ENCODE measurements around the gene ARHGEF25.
"Not testable (repeated sequence)": the region's sequence is repeated elsewhere in the genome, so short reads cannot be mapped to it uniquely, and the experiment has no call there.

ARHGEF25 gene

DNA sequence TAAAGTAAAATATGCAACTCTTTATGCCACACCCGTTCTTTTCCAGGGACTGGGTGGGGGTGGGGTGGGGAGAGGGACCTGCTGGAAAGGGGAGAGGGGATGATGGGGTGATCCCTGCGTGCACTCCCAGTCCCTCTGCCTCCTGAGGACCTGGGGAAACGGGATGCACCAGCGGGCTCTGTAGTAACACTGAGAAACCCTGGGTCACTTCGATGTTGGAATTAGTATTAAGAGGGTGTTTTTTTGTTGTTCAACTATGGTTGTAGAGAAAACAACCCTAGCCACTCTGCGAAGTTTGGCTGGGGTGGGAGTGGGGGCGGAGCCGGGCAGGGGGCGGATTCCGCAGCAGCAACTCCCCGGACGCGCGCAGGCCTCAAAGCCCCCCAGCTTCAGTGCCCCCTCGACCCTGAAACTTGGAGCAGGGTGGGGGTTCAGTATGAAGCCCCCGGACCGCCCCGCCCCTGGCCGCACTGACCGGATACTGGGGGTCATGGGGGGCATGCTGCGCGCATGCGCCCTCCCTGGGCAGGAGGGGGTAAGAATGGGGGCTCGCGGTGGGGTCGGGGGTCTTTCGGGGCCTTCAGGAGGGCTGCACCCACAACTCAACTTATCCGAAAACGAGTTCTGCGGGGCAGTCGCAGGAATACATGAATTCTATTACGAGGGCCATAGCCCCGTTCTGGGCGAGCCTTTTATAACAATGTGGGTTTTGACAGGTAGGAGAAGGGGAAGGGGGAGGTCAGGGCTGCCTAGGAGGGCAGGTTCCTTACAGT lies 1.3 kb upstream of the ARHGEF25 start:
- no peak for DNase-seq

DNA sequence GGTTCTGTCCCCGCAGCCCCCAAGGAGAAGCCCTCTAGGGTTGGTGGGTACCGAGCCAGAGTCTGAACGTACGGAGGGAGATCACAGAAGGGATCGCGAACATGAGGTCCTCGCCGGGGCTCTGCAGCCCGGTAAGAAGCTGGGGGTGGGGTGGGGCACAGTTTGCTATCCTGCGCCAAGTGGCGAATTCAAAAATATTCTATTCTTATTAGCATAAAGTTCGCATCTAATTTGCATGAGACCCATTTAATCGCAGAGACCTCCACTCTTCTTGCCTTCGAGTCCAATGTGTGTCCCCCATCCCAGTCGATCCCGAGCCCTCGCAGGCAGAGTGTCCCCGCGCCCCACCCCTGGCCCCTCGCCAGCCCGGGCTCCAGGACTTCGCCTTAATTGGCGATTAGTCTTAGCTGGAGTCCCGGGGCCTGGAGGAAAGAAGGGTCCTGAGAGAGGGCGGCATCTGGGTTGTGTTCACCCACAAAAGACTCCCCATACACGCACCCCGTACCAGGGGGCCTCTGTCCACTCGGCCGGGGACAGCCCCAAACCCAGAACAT lies 604 bp upstream of the ARHGEF25 start:
- DNase-seq: no peak

DNA sequence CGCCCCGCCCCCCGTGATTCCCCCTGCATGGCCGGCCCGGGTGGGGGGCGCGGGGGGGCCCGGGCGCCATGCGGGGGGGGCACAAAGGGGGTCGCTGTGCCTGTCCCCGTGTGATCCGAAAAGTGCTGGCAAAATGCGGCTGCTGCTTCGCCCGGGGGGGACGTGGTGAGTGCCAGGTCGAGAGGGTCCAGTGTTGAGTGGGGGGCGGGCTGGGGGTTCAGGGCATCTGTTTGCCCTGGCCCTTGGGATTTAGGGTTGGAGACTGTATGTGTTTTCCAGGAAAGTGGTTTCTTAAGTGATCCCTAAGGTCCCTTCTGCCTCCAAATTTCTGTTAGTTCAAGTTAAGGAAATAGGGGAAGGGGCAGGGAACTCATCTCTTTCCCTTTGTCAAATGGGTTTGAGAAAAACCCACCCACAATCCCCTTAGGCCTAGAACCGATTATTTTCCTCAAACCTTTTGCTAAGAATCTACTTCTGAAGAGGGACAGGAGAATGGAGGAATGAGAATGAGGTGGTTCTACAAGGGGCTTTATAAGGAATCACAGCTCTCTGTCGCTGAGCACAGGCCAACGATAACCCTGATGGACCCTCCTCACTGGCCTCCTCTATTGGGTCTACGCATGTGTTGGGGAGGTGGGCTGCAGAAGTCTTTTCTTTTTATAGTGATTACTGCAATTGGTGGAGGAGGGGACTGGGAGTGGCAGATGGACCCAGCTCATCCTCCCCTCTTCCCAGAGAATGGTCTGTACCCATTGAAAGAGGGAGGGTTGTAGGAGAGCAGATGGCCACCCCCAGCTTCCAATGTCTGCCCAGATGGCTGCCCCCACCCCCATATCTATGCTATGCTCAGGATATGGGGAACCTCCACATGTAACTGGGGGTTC lies 834 bp downstream of the ARHGEF25 start:
- no peak for DNase-seq

DNA sequence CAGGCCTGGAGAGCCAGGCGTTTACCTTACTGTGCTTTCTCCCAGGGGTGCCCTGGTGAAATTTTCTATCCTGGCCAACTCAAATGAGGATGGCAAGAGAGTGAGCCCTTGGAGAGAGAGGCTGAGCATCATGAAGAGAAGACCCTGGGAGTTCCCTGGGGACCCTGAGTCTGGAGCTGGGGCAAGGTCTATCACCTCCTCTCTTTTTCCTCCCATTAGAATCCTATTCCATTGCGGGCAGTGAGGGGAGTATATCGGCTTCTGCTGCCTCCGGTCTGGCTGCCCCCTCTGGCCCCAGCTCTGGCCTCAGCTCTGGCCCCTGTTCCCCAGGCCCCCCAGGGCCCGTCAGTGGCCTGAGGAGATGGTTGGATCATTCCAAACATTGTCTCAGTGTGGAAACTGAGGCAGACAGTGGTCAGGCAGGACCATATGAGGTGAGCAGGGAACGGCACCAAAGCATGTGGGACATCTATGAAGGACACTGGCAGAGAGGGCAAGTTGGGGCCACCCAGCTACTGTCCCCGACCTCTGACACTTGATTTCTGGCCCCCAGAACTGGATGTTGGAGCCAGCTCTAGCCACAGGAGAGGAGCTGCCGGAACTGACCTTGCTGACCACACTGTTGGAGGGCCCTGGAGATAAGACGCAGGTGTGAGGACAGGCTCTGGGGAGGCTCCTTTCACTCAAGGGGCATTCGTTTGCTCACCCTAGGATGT lies 1.6 kb downstream of the ARHGEF25 start:
- DNase-seq: no peak

DNA sequence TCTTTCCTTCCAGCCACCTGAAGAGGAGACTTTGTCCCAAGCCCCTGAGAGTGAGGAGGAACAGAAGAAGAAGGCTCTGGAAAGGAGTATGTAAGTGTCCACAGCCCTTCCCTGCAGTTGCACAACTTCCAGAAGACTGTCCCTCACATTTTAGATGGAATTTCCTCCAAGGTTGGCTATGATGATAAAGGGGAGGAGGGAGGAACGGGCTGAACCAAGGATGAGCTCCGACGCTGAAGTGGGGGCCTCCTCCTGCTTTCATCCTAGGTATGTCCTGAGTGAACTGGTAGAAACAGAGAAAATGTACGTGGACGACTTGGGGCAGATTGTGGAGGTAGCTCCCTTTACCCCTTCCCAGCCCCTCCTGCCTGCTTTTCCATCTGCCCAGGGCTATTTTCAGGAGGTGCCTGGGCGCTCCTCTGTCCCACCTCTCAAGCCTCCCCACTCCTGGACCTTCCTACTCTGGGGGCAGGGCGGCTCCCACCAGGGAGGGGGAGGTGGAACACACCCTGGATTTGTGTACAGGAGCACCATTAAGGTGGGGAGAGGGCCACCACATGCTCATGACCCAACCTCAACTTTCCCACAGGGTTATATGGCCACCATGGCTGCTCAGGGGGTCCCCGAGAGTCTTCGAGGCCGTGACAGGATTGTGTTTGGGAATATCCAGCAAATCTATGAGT lies 2.3 kb downstream of the ARHGEF25 start:
- no peak for DNase-seq

DNA sequence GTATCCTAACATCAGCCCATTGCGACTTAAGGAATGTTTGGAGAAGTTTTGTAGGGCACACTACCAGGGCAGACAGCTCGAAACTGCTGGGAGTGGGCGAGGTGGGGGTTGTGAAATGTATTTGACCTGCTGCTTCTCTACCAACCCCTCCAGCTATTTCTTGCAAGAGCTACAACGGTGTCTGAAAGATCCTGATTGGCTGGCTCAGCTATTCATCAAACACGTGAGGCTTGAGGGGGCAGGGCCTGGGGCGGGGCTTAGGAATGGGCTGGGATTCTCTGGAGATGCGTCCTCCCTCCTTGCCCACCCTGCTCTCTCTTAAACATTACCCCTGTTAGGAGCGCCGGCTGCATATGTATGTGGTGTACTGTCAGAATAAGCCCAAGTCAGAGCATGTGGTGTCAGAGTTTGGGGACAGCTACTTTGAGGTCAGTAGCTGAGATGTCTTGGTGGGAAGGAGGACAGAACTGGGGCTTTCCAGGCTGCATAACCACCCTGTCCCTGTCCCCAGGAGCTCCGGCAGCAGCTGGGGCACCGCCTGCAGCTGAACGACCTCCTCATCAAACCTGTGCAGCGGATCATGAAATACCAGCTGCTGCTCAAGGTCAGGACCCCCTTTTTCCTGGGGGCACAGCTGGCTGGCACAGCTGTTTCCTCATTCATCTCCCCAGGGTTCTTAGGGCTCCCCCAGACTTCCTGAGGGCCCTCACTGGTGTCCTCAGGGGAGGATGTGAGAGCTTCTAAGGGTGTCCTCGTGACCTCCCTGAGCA lies 3.1 kb downstream of the ARHGEF25 start:
- no peak for DNase-seq

DNA sequence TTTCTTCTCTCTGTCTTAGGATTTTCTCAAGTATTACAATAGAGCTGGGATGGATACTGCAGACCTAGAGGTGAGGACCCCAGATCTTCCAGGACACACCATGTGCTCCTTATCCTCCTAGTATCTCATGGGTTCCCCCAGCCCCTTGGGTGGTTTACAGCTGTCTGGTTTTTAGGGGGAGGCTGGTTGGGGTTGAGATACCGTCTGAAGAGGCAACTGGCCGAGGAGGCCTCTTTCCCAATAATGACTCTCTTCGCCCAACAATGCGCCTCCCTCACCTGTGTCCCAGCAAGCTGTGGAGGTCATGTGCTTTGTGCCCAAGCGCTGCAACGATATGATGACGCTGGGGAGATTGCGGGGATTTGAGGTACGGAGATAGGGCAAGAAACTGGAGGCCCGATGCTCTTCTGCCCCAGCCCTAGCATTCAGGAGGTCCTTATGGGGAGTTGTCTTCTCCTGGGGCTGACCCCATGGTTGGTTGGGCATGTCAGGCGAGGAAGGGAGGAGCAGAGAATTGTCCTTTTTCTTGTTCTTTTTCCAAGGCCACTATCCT lies 3.8 kb downstream of the ARHGEF25 start:
- DNase-seq: no peak

DNA sequence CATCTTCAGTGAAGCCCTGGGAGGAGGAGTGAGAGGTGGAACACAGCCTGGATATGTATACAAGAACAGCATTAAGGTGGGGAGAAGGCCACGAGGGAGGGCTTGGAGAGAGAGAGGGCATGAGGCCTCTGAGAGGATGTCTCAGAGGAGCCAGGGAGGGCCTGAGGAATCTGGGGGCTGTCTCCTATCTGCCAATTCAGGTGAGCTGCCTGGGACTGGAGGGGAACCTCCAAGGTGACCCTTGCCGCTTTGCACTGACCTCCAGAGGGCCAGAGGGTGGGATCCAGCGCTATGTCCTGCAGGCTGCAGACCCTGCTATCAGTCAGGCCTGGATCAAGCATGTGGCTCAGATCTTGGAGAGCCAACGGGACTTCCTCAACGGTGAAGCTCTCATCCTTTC lies 4.4 kb downstream of the ARHGEF25 start:
- no peak for DNase-seq

DNA sequence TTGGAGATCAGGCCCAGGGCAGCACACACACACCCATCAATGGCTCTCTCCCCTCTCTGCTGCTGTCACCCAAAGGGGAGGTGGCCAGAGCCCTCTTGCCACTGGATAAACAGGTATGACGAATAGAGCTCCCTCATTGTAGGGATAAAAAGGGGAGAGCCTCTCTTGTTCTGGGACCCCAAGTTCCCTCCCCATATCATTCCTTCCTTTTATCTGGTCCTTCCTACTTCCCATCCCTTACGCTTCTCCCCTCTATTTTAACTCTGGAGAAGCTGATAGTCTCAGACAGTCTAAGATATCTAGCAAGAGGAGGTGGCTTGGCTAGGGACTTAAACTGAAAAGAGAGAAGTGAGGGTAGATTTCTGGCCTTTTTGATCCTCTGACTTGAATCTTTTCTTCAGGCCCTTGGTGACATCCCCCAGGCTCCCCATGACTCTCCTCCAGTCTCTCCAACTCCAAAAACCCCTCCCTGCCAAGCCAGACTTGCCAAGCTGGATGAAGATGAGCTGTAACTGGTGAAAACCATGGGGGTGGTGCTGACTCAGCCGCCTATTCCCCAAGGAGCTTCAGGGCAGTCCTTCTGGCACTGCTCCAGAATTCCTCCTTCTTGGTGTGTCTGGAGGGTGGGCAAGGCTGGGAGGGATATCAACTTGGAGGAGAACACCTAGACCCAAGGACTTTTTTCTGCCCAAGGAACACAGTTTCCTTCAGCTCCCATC lies 5.3 kb downstream of the ARHGEF25 start:
- DNase-seq: no peak

DNA sequence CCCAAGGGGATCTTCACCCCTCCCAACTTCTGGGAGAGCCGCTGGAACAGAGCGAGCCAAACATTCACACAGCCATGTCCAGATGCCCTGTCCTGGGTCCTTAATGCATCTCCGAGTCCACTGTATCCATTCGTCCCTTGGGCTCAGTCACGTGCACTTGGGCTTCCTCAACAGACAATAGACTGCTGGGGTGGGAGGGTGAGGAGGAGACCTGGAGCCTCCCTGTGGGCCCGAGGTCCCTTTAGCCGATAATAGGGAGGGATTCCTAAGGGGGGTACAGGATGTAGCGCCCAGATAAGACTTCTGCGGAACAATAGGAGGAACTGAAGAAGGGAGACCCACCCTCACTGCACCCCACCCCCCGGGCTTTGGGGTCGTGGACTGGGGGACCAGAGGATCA lies 6.7 kb downstream of the ARHGEF25 start:
- no peak for DNase-seq

DNA sequence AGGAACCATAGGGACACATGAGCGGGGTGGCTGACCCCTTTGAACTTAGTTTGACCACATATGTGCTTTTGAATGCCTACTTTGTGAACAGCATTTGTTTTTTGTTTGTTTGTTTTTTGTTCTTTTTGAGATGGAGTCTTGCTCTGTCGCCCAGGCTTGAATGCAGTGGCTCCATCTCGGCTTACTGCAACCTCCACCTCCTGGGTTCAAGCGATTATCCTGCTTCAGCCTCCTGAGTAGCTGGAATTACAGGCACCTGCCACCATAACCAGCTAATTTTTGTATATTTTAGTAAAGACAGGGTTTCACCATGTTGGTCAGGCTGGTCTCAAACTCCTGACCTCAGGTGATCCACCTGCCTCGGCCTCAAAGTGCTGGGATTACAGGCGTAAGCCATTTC lies 7.2 kb downstream of the ARHGEF25 start:
- not testable (repeated sequence) for DNase-seq

DNA sequence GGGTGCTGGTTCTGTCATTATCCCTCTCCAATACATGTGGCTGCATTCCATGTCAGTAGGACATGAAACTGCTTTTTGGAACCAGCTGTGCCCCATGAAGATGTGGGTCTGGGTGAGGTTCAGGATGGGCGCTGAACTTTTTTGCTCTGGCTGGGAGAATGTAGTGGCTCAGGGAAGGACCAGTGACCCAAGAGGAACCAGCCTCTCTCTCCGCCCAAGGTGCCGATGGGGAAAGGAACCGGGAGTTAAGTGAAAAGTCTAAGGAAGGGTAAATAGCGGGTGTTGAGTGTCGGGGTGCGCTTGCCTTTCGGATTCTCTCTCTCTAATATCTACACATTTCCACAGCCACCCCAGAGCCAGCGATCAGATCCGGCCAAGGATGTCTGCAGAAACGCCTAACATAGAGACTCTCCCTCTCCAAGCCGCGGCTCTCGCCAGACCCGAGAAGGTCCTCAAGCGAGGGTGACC lies 7.8 kb downstream of the ARHGEF25 start:
- no peak for DNase-seq

DNA sequence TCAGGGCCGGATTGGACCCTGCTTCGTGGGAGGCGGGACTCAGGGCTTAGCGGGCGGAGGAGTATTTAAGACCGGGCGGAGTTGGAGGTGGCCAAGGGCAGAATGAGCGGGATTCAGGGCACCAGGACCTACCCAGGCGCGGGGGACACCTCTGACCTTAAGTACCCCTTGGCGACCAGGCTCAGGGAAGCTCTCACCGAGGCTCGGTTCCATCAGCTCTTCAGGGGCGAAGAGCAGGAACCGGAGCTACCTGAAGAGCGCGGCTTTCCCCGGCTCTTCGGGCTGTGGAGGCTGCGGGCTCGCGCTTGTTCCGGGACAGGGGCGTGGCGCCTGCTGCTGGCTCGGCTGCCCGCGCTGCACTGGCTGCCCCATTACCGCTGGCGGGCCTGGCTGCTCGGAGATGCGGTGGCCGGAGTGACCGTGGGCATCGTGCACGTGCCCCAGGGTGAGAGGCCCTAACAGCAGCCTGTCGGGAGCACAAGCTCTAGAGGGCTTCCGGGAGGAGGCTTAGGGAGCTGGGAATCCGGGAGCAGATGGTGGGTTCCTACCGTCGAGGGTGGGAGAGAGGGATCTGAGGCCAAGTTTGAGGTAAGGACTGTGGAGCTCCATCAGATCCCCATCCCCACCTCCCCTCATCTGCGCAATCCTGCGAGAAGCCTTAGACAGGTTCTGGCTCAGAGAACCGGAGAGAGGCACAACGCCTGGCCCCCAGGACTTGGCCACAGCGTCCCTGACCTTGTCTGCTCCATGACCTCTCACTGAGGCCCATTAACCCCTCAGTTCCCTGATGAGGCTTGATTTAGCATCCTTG lies 8.4 kb downstream of the ARHGEF25 start:
- peak; percentile 30 for DNase-seq

DNA sequence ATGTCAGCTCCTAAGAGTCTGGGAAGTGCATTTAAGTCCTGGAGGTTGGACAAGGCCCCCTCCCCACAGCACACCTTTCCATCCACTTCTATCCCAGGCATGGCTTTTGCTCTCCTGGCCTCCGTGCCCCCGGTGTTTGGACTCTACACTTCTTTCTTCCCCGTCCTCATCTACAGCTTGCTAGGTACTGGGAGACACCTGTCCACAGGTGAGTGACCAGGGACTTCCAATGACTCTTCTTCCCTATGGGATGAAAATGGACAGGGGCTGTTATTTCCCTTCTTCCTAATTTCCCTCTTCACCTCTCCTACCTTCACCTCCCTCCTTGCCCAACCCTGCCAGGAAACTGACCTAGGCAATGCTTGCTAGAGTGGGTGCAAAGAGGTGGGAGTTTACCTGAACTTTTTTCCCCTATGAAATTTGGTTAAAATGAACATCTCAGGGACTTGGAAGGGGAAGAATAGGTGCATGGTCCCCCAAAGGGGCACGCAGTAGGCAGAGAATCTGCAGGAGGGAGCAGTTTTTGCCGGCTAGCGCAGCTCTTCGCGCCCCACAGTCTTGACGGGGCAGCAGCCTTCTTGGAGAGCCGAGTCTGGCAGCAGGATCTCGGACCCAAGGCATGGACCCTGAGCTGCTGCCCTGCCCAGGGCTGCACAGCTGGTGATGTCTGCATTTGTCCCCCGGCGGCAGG lies 9.2 kb downstream of the ARHGEF25 start:
- DNase-seq: no peak

DNA sequence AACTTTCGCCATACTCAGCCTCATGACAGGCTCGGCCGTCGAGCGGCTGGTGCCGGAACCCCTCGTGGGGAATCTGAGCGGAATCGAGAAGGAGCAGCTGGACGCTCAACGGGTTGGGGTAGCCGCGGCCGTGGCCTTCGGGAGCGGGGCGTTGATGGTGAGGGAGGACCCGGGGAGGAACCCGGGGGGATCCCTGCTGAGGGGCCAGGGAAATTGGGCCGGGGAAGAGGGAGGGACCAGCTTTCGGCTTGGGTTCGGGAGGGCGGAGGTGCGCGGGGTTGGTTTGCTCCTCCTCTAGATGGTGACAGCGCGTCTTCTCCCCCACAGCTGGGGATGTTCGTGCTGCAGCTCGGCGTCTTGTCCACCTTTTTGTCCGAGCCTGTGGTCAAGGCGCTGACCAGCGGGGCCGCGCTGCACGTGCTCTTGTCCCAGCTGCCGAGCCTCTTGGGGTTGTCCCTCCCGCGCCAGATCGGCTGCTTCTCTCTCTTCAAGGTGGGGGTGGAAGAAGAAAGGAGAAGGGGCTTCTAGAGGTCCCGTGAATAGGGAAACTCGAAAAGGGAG lies 9.8 kb downstream of the ARHGEF25 start:
- DNase-seq: no peak

DNA sequence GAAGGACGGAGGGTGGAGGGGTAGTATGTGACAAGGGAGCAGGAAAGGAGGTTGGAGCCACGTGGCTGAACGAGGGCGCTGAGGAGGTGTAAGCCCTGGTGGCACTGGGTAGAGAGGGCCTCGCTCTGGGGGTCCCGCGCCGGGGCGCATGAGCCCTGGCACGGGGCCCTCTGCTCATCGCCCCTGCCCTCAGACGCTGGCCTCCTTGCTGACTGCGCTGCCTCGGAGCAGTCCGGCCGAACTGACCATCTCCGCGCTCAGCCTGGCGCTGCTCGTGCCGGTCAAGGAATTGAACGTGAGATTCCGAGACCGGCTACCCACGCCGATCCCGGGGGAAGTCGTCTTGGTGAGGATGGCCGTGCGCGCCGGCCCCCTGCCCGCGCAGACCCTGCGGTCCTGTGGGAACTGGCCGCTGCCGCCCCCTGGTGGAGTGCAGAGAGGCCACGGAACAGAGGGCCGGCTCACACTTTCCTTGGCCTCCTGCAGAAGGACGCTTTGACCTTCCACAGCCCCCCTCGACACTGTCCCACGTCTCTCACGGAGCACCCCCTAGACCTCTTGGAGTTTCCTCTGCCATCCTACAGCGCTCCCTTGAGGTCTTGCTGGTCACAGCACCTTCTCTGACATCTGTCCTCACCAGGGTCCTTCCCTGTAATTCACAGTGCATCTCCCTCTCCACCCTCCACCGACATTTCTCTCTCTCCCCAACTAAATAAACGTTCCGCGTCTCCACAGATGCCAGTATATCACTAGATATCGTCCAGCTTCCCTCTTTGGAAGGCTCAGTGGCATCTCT lies 10.5 kb downstream of the ARHGEF25 start:
- DNase-seq: peak; percentile 65

DNA sequence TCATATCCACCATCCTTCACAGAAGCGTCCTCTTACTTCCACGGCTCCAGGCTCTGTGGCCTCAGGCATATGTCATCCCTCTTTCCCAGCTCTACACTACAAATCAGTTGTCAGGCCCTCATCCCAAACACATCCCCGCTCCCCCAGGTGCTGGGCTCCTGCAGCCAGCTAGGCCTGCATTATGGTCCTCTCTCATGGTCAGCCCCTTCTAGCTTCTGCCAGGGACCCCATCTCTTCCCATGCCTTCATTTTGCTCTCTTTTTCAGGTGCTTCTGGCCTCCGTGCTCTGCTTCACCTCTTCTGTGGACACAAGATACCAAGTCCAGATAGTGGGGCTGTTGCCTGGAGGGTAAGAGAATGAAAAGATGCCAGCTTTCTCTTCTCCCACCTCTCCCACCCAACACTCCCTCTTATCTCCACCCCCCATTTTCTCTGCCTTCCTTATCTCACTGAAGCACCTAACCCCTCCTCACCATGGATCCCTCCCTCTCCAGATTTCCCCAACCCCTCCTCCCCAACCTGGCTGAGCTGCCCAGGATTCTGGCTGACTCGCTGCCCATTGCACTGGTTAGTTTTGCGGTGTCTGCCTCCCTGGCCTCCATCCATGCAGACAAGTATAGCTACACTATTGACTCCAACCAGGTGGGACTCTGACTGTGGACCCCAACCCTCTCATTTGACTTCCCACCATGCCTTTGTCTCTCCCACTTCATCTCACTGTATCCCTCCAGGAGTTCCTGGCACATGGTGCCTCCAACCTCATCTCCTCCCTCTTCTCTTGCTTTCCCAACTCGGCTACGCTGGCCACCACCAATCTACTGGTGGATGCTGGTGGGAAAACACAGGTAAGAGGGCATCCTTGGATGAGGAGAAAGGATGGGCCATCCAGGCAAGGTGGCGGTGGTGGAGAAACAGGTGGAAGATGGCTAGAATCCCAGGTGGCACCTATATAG lies 11.3 kb downstream of the ARHGEF25 start:
- DNase-seq: no peak

Data from activated CD8-positive, alpha-beta memory T cell treated with anti-CD3 and anti-CD28 coated beads, Interleukin-2, amount 50 U/mL, for 4 hours (primary cell).